GM12873 (cell line): ENCODE measurements around the gene TEX26.

Experiments used
- TF ChIP-seq, protein P1 (sequence below): IDR thresholded peaks from 2 replicates; pipeline ENCODE4 v1.5.1; 2012; ENCODE audit warnings: low read depth, mild to moderate bottlenecking, moderate library complexity, low read length, control low read depth; ENCODE audit not compliant: insufficient read depth; ENCODE audit errors: missing control alignments

Gene TEX26

DNA sequence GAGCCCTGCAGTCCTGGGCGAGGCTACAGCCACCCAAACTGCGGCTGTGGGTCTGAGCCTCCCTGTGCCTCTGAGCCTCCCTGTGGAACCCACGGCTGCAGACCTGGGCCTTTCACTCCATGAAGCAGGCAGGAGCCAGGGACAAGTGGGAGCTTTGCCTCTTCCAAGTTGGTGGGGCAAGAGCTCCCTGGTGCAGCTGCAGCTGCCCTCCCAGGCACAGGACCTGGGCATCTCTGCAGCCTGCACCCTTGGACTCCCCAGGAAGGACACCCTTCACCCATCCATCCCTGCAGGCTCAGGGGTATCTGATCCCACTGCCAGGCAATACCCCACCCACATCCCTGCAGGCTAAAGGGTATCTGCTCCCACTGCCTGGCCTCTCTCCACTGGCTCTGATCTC lies 2.3 kb downstream of the TEX26 start:
- TF ChIP-seq, protein P1, sequence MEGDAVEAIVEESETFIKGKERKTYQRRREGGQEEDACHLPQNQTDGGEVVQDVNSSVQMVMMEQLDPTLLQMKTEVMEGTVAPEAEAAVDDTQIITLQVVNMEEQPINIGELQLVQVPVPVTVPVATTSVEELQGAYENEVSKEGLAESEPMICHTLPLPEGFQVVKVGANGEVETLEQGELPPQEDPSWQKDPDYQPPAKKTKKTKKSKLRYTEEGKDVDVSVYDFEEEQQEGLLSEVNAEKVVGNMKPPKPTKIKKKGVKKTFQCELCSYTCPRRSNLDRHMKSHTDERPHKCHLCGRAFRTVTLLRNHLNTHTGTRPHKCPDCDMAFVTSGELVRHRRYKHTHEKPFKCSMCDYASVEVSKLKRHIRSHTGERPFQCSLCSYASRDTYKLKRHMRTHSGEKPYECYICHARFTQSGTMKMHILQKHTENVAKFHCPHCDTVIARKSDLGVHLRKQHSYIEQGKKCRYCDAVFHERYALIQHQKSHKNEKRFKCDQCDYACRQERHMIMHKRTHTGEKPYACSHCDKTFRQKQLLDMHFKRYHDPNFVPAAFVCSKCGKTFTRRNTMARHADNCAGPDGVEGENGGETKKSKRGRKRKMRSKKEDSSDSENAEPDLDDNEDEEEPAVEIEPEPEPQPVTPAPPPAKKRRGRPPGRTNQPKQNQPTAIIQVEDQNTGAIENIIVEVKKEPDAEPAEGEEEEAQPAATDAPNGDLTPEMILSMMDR, result no peak

DNA sequence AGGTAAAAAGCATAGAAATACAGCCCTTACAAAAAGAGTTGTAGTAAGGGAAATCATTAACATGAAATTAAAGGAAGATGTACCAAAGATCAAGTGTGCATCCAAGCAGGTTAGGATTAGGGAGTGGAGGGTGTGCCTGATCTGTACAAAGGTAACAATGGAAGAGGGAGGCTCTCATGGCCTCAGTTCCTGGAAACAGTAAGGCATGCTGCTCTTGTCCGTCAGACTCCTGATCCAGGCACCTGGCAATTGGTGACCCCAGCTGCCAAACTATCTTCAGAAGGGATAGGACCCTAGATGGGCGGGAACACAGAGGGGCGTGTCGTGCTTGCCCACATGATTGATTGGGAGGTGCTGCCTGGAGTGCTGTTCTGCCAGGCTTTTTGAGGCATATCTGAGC lies 4.5 kb downstream of the TEX26 start:
- TF ChIP-seq, protein P1, result no peak

DNA sequence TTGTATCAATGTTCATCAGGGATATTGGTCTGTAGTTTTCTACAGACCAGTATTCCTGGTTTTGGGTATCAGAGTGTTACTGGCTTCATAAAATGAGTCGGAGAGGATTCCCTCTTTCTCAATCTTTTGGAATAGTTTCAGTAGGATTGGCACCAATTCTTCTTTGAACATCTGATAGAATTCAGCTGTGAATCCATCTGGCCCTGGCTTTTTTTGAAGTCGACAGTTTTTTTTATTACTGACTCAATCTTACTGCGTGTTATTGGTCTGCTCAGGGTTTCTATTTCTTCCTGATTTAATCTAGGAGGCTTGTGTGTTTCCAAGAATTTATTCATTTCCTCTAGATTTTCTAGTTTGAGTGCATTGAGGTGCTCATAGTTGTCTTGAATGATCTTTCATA lies 11.4 kb downstream of the TEX26 start:
- TF ChIP-seq, protein P1, result no peak

DNA sequence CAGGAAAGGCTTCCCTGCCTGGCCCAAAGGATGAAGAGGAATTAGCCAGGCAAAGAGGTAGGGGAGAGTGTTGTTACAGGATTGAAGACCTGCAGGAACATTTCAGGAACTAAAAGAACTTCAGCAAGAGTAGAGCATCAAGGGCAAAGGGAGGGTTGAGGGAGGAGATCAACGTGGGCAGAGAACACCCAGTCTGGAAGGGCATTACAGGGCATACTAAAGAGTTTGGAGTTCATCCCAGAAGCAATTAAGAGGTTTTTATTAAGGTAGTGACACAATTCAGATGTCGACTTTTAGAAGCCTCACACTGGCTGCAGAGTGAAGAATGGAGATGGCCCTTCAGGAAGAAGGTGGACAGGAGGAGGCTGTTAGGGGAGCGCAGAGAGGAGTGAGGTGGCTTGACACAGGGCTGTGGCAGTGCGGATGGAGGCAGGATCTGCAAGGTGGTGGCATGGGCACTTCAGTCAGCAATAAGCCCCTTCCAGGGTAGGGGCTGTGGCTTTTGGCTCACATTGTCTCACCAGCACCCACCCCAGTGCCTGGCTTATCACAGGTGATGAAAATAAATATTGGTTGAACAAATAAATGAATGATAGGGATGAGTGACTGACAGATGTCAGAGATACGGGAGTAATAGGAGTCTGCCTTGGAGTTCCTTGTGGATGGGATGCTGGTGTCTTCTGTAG lies 24.9 kb downstream of the TEX26 start:
- TF ChIP-seq, protein P1, result no peak

DNA sequence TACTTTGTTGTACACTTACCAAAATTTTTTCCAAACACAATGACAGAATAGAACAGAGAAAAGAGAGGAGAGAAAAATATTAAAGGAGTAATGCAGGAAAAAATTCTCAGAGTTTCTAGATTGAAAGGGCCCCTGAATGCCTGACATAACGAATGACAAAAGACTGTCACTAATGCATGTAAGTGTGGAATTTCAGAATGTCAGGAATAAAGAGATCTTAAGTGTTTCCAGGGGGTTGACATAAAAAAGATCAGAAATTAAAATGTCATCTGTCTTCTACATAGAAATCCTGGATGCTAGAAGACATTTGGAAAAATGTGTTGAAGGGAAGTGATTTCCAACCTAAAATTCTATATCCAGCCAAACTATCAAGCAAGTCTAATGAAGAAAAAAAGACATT lies 27.2 kb downstream of the TEX26 start:
- TF ChIP-seq, protein P1, result no peak

DNA sequence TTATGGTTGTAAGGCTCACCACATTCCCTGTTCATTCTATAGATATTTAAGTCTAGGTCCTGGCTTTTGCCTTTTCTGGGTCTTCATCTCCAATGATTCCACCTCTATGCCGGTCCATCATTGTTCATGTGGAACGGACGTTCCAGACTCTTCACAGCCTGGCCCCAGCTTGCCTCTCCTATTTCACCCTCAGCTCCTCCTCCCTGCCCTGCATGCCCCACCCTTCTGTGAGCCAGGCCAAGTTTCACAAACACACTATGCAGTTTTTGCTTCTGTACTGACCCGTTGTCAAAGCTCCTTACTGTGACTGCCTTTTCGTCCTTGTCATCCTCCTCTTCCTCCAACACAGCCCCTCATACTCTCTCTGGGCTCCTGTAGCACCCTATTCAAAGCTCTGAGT lies 31.3 kb downstream of the TEX26 start:
- TF ChIP-seq, protein P1, result no peak

DNA sequence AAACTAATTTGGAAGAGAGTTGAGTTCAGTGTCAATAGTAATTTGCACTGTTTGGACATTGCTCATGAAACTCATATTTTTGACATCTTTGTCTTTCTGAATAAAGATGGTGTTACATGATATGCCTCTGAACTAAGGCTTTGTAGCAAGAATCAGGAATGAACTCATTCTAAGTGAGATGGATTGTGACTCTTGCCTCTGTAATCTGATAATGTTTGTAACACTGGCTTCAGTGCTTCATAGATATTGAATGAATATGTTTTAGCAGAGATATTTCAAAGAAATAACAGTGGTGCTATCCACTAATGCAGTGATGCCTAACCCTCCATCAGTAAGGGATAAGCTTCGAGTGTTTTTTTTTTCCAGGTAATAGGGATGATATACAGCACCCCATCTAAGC lies 32.9 kb downstream of the TEX26 start:
- TF ChIP-seq, protein P1, result no peak
